WTC11 (cell line): ENCODE measurements around the gene FXYD7. TPM values are rescaled to one million over a fixed set of nuclear protein-coding genes. Genes with fewer than 3 reads are reported as not detected.

Source experiments
- ATAC-seq: fragments of 200-7000 bp; cut with Tn5 transposase; 2 replicates; pipeline ENCODE4 v1.10.0; 2021; ENCODE audit warnings: mild to moderate bottlenecking, moderate library complexity
- CTCF ChIA-PET: fragments of 300-600 bp; sonication (Branson Sonifier 250); formaldehyde crosslinking; loops from one replicate; lab custom pipeline; 2021; ENCODE audit warnings: antibody characterized with exemption; lab: Charles Lee
- POLR2A ChIA-PET: fragments of 350-600 bp; sonication (Branson Sonifier 250); formaldehyde crosslinking; loops from one replicate; lab custom pipeline; 2021; ENCODE audit warnings: antibody characterized with exemption; lab: Charles Lee
- DNase-seq: peaks from one replicate; pipeline ENCODE4 v3.0.0; 2021; ENCODE audit warnings: low spot score
- H3K27ac Mint-ChIP-seq: 2 replicates; pipeline ENCODE4 v1.8.0; 2021; ENCODE audit warnings: mixed read lengths
- H3K27me3 Mint-ChIP-seq: 2 replicates; pipeline ENCODE4 v1.8.0; 2021; ENCODE audit warnings: low read depth, mild to moderate bottlenecking, moderate library complexity, mixed read lengths
- H3K36me3 Mint-ChIP-seq: 2 replicates; pipeline ENCODE4 v1.8.0; 2021; ENCODE audit warnings: mixed read lengths
- H3K4me1 Mint-ChIP-seq: 2 replicates; pipeline ENCODE4 v1.8.0; 2022; ENCODE audit warnings: mixed read lengths
- H3K4me3 Mint-ChIP-seq: 2 replicates; pipeline ENCODE4 v1.8.0; 2021; ENCODE audit warnings: mild to moderate bottlenecking, moderate library complexity, mixed read lengths
- H3K9me3 Mint-ChIP-seq: 2 replicates; pipeline ENCODE4 v1.8.0; 2021; ENCODE audit warnings: mixed read lengths
- ESRRA ChIP-seq: sonication (generic); formaldehyde crosslinking; IDR thresholded peaks from 2 replicates; pipeline ENCODE4 v1.8.1; 2022; ENCODE audit warnings: mild to moderate bottlenecking, missing genetic modification reagents, borderline replicate concordance
- MXD4 ChIP-seq: fragments of 250-450 bp; sonication (Bioruptor Pico); IDR thresholded peaks from 2 replicates; pipeline ENCODE4 v1.8.0; 2021; ENCODE audit warnings: mild to moderate bottlenecking, moderate library complexity, borderline replicate concordance
- MYBL2 ChIP-seq: sonication (generic); formaldehyde crosslinking; IDR thresholded peaks from 2 replicates; pipeline ENCODE4 v1.8.1; 2023; ENCODE audit warnings: mild to moderate bottlenecking, moderate library complexity, missing genetic modification reagents
- NR3C1 ChIP-seq: sonication (generic); formaldehyde crosslinking; conservative IDR thresholded peaks from 2 replicates; pipeline ENCODE4 v1.8.1; 2023; ENCODE audit warnings: low read depth, mild to moderate bottlenecking, missing genetic modification reagents
- SOX15 ChIP-seq: fragments of 250-450 bp; sonication (Bioruptor Pico); IDR thresholded peaks from 2 replicates; pipeline ENCODE4 v1.9.0; 2021; ENCODE audit warnings: mild to moderate bottlenecking
- ZNF121 ChIP-seq: sonication (generic); formaldehyde crosslinking; IDR thresholded peaks from 2 replicates; pipeline ENCODE4 v1.8.0; 2023; ENCODE audit warnings: missing genetic modification reagents
- ZNF317 ChIP-seq: sonication (generic); formaldehyde crosslinking; IDR thresholded peaks from 2 replicates; pipeline ENCODE4 v1.8.1; 2023; ENCODE audit warnings: low read depth, mild to moderate bottlenecking, moderate library complexity, missing genetic modification reagents, borderline replicate concordance
- total RNA-seq: library from RNA; stranded (reverse); gene quantifications from 3 replicates; pipeline ENCODE4 v1.2.3, GENCODE V29; 2021
- TF ChIP-seq, protein P1 (sequence below): sonication (generic); formaldehyde crosslinking; IDR thresholded peaks from 2 replicates; pipeline ENCODE4 v1.8.0; 2022; ENCODE audit warnings: mild to moderate bottlenecking, missing genetic modification reagents
- TF ChIP-seq, protein P2 (sequence below): sonication (generic); formaldehyde crosslinking; IDR thresholded peaks from 2 replicates; pipeline ENCODE4 v1.8.1; 2023; ENCODE audit warnings: mild to moderate bottlenecking, missing genetic modification reagents, borderline replicate concordance
- TF ChIP-seq, protein P3 (sequence below): sonication (generic); formaldehyde crosslinking; IDR thresholded peaks from 2 replicates; pipeline ENCODE4 v1.8.1; 2022; ENCODE audit warnings: low read depth, mild to moderate bottlenecking, moderate library complexity, missing genetic modification reagents, borderline replicate concordance
- TF ChIP-seq, protein P4 (sequence below): sonication (generic); formaldehyde crosslinking; IDR thresholded peaks from 2 replicates; pipeline ENCODE4 v1.8.0; 2022; ENCODE audit warnings: missing genetic modification reagents
- TF ChIP-seq, protein P5 (sequence below): sonication (generic); formaldehyde crosslinking; IDR thresholded peaks from 2 replicates; pipeline ENCODE4 v1.8.1; 2022; ENCODE audit warnings: mild to moderate bottlenecking, moderate library complexity, missing genetic modification reagents
- TF ChIP-seq, protein P6 (sequence below): sonication (generic); formaldehyde crosslinking; IDR thresholded peaks from 2 replicates; pipeline ENCODE4 v1.8.1; 2022; ENCODE audit warnings: mild to moderate bottlenecking, missing genetic modification reagents, moderate library complexity, borderline replicate concordance
- TF ChIP-seq, protein P7 (sequence below): sonication (generic); formaldehyde crosslinking; IDR thresholded peaks from 2 replicates; pipeline ENCODE4 v1.8.1; 2023; ENCODE audit warnings: mild to moderate bottlenecking, missing genetic modification reagents, moderate library complexity
- TF ChIP-seq, protein P8 (sequence below): fragments of 250-450 bp; sonication (Bioruptor Pico); IDR thresholded peaks from 2 replicates; pipeline ENCODE4 v2.1.2; 2022; ENCODE audit warnings: mild to moderate bottlenecking, moderate library complexity
- TF ChIP-seq, protein P9 (sequence below): sonication (generic); formaldehyde crosslinking; IDR thresholded peaks from 2 replicates; pipeline ENCODE4 v1.8.0; 2022; ENCODE audit warnings: mild to moderate bottlenecking, missing genetic modification reagents

The FXYD7 gene
- total RNA-seq, 1 experiment from 2014 or later, result 16.7 TPM

DNA sequence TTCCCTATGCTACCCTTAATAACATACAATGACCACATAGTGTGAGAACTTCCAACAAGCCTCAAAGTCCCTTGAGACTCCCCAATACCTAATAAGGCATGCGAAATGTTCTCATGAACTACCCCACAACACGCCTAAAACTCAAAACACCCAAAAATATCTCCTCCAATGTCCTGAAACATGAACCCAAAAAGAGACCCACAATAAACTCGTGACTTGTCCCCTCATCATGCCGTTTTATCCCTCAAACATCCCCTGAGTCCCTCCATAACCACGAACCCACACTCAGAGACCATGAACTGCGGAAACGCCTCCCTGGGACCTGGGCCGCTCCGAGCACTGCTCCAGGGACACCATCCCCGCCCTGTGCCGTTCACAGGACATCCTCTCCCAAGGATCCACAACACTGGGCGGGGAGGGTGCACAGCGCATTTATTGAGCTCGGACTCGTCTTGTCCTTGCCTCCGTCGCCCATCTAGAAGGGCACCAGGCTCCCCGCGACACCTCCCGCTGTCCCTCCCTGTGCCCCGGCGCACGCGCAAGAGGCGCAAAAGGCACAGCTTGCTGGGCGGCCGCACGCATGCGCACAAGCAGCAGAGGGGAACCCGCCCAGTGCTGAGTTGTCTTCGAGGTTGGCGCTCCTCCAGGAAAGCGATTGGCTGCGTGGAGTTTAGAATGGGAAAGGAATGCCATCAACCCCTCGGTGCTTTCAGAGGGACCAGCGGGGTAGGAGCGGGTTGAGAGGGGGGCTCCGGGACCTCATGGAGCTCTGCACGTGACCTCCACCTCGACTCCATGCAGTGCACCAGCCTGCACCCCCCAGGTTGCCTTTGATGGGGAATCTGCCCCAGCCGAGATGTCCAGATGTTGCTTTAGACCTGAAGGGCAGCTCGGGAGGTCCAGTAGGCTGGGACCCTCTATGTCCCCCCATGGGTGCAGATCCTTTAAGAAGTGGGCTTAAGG, 18.7 kb upstream of the FXYD7 start:
- H3K36me3 Mint-ChIP-seq, result no peaks in the 10 kb centered on the region
- peak overlapping the region; percentile 41; the same call in 1 of the 2 replicates for H3K27ac Mint-ChIP-seq
- CTCF ChIA-PET, result interaction anchor here (0.9 to 5.8 kb wide), 9 partner anchors 9 to 80 kb away, joined by 3 to 46 read pairs (median 5); partner anchors contain the start of genes FXYD3 and LGI4
- peaks cover 31% of the 10 kb centered on the region for H3K4me1 Mint-ChIP-seq
- TF ChIP-seq ZNF317 (CRISPR knock-in tag), result no peak
- TF ChIP-seq, protein P1, sequence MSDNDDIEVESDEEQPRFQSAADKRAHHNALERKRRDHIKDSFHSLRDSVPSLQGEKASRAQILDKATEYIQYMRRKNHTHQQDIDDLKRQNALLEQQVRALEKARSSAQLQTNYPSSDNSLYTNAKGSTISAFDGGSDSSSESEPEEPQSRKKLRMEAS (CRISPR knock-in tag), result peak; percentile 50; the same call in 1 of the 2 replicates
- TF ChIP-seq, all 79 proteins: peak for 1
- POLR2A ChIA-PET, result interaction anchor here (0.6 kb wide), 1 partner anchor 18 kb away, joined by 3 read pairs; no protein-coding TSS in a partner anchor
- H3K4me3 Mint-ChIP-seq, result peak overlapping the region; percentile 40
- H3K9me3 Mint-ChIP-seq, result no peaks in the 10 kb centered on the region
- peaks cover 4% of the 10 kb centered on the region for H3K27me3 Mint-ChIP-seq
- ATAC-seq, result peak; percentile 63
- peak; percentile 75 for DNase-seq

DNA sequence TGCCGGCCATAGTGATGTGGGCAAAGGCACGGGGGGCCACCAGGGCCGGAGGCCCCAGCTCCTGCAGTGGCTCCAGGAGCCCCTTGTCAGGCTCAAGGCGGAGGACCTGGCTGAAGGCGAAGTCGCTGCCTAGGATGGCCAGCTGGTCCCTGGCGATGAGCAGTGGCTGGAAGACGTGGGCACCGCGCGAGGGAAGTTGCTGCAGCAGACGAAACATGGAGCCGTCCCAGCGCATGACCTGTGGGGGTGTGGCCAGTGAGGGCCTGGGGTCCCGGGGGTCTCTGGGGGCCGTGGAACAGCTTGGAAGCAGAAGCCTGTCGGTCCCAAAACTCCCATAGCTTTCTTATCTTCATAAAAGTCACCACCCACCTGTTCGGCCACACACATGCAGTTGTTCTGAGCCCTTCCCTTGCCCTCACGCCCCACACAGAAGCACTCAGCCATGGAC, 17.8 kb upstream of the FXYD7 start:
- Mint-ChIP-seq H3K27ac (no peak overlapping the region), H3K36me3 (no peaks in the 10 kb centered on the region), H3K9me3 (no peaks in the 10 kb centered on the region), H3K4me3 (no peak overlapping the region), H3K4me1 (peaks cover 27% of the 10 kb centered on the region), H3K27me3 (peaks cover 4% of the 10 kb centered on the region)
- CTCF ChIA-PET, result interaction anchor here (0.7 to 5.8 kb wide), 7 partner anchors 9 to 58 kb away, joined by 3 to 46 read pairs (median 5); partner anchors contain the start of genes FXYD3 and LGI4
- ATAC-seq (no peak), DNase-seq (no peak)
- POLR2A ChIA-PET, result no interaction called here
- TF ChIP-seq ZNF121 (CRISPR knock-in tag) (no peak), NR3C1 (CRISPR knock-in tag) (no peak), MYBL2 (CRISPR knock-in tag) (no peak), SOX15 (CRISPR knock-in tag) (no peak), MXD4 (CRISPR knock-in tag) (no peak), ESRRA (CRISPR knock-in tag) (no peak)
- TF ChIP-seq, protein P2, sequence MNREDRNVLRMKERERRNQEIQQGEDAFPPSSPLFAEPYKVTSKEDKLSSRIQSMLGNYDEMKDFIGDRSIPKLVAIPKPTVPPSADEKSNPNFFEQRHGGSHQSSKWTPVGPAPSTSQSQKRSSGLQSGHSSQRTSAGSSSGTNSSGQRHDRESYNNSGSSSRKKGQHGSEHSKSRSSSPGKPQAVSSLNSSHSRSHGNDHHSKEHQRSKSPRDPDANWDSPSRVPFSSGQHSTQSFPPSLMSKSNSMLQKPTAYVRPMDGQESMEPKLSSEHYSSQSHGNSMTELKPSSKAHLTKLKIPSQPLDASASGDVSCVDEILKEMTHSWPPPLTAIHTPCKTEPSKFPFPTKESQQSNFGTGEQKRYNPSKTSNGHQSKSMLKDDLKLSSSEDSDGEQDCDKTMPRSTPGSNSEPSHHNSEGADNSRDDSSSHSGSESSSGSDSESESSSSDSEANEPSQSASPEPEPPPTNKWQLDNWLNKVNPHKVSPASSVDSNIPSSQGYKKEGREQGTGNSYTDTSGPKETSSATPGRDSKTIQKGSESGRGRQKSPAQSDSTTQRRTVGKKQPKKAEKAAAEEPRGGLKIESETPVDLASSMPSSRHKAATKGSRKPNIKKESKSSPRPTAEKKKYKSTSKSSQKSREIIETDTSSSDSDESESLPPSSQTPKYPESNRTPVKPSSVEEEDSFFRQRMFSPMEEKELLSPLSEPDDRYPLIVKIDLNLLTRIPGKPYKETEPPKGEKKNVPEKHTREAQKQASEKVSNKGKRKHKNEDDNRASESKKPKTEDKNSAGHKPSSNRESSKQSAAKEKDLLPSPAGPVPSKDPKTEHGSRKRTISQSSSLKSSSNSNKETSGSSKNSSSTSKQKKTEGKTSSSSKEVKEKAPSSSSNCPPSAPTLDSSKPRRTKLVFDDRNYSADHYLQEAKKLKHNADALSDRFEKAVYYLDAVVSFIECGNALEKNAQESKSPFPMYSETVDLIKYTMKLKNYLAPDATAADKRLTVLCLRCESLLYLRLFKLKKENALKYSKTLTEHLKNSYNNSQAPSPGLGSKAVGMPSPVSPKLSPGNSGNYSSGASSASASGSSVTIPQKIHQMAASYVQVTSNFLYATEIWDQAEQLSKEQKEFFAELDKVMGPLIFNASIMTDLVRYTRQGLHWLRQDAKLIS, result no peak
- TF ChIP-seq, protein P3, sequence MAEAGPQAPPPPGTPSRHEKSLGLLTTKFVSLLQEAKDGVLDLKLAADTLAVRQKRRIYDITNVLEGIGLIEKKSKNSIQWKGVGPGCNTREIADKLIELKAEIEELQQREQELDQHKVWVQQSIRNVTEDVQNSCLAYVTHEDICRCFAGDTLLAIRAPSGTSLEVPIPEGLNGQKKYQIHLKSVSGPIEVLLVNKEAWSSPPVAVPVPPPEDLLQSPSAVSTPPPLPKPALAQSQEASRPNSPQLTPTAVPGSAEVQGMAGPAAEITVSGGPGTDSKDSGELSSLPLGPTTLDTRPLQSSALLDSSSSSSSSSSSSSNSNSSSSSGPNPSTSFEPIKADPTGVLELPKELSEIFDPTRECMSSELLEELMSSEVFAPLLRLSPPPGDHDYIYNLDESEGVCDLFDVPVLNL, result no peak
- TF ChIP-seq, protein P4, sequence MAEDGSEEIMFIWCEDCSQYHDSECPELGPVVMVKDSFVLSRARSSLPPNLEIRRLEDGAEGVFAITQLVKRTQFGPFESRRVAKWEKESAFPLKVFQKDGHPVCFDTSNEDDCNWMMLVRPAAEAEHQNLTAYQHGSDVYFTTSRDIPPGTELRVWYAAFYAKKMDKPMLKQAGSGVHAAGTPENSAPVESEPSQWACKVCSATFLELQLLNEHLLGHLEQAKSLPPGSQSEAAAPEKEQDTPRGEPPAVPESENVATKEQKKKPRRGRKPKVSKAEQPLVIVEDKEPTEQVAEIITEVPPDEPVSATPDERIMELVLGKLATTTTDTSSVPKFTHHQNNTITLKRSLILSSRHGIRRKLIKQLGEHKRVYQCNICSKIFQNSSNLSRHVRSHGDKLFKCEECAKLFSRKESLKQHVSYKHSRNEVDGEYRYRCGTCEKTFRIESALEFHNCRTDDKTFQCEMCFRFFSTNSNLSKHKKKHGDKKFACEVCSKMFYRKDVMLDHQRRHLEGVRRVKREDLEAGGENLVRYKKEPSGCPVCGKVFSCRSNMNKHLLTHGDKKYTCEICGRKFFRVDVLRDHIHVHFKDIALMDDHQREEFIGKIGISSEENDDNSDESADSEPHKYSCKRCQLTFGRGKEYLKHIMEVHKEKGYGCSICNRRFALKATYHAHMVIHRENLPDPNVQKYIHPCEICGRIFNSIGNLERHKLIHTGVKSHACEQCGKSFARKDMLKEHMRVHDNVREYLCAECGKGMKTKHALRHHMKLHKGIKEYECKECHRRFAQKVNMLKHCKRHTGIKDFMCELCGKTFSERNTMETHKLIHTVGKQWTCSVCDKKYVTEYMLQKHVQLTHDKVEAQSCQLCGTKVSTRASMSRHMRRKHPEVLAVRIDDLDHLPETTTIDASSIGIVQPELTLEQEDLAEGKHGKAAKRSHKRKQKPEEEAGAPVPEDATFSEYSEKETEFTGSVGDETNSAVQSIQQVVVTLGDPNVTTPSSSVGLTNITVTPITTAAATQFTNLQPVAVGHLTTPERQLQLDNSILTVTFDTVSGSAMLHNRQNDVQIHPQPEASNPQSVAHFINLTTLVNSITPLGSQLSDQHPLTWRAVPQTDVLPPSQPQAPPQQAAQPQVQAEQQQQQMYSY, result no peak
- TF ChIP-seq, protein P5, sequence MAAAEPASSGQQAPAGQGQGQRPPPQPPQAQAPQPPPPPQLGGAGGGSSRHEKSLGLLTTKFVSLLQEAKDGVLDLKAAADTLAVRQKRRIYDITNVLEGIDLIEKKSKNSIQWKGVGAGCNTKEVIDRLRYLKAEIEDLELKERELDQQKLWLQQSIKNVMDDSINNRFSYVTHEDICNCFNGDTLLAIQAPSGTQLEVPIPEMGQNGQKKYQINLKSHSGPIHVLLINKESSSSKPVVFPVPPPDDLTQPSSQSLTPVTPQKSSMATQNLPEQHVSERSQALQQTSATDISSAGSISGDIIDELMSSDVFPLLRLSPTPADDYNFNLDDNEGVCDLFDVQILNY (CRISPR knock-in tag), result no peak
- TF ChIP-seq, protein P6, sequence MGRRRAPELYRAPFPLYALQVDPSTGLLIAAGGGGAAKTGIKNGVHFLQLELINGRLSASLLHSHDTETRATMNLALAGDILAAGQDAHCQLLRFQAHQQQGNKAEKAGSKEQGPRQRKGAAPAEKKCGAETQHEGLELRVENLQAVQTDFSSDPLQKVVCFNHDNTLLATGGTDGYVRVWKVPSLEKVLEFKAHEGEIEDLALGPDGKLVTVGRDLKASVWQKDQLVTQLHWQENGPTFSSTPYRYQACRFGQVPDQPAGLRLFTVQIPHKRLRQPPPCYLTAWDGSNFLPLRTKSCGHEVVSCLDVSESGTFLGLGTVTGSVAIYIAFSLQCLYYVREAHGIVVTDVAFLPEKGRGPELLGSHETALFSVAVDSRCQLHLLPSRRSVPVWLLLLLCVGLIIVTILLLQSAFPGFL (CRISPR knock-in tag), result no peak
- TF ChIP-seq, protein P7, sequence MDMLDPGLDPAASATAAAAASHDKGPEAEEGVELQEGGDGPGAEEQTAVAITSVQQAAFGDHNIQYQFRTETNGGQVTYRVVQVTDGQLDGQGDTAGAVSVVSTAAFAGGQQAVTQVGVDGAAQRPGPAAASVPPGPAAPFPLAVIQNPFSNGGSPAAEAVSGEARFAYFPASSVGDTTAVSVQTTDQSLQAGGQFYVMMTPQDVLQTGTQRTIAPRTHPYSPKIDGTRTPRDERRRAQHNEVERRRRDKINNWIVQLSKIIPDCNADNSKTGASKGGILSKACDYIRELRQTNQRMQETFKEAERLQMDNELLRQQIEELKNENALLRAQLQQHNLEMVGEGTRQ, result no peak
- TF ChIP-seq, protein P8, sequence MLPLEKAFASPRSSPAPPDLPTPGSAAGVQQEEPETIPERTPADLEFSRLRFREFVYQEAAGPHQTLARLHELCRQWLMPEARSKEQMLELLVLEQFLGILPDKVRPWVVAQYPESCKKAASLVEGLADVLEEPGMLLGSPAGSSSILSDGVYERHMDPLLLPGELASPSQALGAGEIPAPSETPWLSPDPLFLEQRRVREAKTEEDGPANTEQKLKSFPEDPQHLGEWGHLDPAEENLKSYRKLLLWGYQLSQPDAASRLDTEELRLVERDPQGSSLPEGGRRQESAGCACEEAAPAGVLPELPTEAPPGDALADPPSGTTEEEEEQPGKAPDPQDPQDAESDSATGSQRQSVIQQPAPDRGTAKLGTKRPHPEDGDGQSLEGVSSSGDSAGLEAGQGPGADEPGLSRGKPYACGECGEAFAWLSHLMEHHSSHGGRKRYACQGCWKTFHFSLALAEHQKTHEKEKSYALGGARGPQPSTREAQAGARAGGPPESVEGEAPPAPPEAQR (CRISPR knock-in tag), result no peak
- TF ChIP-seq, protein P9, sequence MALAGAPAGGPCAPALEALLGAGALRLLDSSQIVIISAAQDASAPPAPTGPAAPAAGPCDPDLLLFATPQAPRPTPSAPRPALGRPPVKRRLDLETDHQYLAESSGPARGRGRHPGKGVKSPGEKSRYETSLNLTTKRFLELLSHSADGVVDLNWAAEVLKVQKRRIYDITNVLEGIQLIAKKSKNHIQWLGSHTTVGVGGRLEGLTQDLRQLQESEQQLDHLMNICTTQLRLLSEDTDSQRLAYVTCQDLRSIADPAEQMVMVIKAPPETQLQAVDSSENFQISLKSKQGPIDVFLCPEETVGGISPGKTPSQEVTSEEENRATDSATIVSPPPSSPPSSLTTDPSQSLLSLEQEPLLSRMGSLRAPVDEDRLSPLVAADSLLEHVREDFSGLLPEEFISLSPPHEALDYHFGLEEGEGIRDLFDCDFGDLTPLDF (CRISPR knock-in tag), result no peak
